HG02981 (cell line): ENCODE measurements around the gene MID1IP1.

Experiments used
- ATAC-seq: cut with Tn5 transposase; IDR thresholded peaks from one replicate; pipeline ENCODE4 v1.9.1; 2021; ENCODE audit warnings: mild to moderate bottlenecking, moderate library complexity; ENCODE audit not compliant: unreplicated experiment

Gene MID1IP1

DNA sequence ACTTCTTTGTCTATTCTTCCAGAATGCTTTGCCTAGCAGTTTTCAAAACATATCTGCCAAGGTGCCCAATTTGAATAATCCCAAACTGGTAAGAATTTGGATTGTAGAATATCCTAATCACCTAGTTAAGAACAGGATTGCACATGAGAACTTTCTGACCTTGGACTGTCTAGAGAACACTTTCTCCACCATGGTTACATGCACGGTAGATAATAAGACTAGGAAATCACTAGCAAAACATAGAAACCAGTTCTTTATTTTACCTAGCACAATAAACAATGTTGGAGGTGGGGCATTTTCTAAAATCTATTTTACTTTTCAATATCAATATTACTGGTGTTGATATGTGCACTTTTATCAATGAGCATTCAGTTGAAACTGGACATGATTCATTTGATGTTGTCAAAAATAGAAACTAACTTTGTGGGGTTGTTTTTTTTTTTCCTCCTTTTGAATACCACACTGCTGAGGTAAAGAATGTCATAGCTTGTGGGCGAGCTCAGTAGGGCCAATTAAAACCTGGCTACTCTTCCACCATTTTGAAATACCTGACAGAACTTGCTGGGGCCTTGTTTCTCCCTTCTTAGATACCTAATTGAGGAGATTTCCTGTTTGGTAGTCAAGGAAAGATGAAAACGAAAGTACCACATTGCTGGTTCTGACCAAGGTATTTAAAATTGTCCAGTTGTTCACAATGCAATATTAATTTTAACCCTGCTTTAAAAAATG lies 10.4 kb downstream of the MID1IP1 start:
- no peak for ATAC-seq

DNA sequence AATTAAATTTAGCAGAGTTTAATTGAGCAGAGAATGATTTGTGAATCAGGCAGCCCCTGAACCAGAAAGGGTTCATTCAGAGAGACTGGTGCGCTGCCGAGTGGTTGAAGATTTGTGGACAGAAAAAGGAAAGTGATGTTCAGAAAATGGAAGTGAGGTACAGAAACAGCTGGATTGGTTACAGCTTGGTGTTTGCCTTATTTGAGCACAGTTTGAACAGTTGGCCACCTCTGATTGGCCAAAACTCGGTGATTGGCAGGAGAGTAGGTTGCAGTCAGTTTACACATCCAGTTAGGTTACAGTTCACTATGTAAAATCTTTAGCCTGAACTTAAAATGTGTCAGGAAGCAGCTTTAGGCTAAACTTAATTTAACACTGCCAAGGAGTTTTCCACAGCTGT lies 14.9 kb downstream of the MID1IP1 start:
- no peak for ATAC-seq

DNA sequence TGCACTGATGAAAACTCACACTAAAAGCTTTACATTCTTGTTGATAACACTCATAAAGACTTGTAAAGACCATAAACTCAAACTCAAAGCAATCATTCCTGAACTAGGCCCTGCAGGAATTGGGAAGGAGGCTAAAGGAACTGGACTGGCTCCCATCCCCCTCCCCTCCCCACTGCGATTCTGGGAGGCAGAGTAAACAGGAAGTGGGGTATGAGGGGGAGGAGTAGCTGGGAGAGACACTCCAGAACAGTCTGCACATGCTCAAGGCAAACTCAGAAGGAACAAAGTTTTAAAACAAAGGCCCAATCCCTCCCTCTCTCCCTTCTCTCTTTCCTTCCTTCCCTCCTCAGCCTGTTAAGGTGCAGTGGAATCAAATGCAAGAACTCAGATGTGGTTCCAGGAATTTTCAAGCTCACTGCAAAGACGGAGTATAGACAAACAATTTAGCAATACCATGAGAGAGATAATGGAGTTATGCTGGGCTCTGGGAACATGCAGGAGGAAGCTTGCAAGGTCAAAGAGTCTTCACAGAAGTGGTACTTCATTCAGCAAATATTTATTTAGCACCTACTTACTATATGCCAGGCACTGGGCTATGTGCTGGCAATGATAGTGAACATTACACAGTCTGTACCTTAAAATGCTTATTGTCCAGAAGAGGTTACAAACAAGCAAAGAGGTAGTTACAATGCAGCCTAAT lies 15.9 kb downstream of the MID1IP1 start:
- ATAC-seq: no peak

DNA sequence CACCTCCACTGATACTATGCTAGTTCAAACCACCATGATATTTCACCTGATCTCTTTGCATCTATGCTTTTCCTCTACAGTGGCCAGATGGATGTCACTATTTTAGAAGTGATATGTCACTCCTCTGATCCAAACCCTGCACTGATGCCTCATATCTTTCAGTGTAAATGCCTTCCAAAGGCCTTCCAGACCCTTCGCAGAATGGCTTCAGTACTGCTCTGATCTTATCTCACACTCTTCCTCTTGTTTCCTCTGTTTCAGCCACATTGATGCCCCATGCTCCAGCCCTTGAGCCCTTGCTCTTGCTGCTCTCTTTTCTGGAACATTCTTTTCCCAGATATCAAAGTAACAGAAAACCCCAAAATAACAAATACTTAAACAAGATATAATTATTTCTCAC lies 17.9 kb downstream of the MID1IP1 start:
- no peak for ATAC-seq

DNA sequence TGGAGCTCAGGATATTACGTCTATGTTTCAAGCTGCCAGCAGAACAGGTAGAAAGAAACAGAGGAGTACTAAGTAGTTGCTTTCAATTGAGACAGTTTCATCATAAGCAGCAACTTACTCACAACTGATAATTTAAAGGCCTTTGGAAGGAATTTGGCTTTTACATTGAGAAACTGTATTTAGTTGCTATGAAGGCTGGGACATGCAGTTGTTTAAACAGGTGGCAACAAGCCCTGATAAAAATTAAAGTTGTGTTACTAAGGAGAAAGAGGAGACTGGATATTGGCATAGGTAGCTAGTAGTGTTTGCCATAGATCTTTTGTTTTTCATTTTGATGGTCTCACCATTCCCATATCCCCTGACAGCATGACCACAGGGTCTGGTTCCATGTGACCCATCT lies 18.4 kb downstream of the MID1IP1 start:
- no peak for ATAC-seq

DNA sequence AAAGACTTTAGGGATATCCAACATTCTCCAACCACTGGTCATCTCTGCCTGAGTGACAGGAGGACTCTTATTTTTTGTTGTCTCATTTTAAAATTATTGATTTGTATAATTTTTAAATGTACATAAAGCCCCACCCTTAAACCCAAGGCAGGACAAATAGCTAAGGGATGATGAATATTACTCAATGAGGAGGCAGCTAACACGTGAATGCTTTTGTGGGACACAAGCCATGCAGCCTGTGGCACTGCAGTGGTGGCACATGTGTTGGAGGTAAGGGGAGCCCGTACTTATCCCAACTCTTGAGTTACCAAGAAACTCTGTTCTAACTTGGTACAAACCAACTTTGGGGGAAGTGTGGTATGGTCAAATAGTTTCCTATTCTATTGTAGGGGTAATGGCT lies 19.5 kb downstream of the MID1IP1 start:
- ATAC-seq: no peak

DNA sequence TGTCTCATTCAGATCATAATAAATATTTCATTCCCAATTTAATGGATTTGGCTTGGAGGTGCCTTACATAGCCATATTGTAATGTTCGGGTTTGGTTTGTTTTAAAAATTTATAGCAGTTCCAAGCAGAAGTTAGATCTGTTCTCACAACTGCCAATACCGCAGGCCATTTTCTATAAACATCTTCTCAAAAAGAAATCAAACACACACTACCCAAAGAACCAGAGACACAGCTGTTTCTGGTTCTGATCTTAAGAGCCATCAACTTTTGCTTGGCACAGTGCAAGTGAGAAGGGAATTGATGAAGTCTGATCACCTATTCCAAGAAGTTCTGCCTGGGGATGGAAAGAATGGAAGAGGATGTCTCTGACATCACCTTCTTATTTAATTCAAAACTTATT lies 22.9 kb downstream of the MID1IP1 start:
- no peak for ATAC-seq

DNA sequence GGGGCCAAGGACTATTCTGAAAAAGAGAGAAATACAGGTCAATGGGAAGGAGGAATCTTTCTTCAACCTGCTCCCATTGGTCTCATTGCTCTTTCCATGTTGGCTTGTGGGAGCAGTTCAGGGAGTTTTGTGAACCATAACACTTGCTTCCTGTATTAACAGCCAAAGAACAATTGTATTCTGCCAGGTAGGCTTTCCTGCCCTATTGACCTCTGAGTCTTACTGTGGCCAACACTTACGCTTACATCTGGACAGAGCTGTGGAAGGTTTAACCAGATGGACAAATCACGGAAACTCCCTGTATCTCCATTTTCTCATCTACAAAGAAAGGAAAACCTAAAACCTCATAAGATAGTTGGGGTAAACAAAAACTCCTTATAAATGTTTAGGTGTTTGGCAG lies 30.7 kb downstream of the MID1IP1 start:
- ATAC-seq: no peak

DNA sequence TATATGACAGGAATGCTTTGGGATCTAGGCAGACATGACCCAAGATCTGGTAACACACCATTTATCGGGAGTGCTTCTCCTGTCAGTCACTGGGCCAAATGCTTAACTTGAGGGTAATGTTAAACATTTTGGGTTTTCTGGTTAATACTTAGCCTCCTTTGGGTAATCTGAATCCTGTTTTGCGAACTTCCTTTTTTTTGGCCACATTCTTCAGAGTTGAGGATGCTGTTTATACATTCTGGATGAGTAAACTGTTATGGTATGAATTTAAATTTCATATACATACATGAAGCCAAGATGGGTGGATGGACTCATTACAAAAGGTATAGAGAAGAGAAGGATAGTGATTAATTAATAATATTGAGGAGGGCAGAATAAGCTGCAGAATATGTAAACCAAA lies 36.1 kb downstream of the MID1IP1 start:
- ATAC-seq: no peak

DNA sequence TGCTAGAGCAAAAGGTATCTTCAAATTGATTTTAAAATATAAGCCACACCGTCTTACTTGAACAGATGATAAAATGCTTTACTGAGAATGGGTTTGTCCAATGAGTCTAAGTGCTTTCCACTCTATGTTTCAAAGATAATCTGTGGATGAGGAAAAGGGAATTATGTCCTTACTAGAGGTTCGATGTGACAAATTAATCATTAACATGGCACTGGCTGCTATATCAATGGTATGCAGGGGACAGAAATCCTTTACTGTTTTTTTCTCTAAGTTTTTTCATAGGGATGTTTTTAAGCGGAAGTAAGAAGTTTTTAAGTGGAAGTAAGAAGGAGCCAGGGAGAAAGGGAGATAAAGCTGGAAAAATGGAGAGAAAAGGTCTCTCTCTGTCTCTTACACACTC lies 38.0 kb downstream of the MID1IP1 start:
- no peak for ATAC-seq

DNA sequence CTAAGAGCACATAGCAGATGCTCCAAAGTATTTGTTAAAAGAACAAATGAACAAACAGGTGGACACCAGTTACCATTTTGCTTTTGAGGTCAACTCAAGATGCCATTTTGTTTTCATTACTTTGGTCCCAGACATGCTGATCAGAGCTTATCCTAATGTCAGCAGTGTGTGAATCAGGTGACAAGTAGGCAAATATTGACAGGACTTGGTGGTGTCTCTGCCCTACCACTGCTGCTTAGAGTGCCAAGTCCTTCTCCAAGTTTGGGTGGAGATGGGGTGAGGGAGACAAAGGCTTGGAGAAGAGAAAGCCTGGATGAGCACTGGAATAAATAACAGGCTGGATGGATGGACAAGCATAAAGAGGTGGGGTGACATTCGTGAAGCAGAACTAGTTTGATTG lies 38.7 kb downstream of the MID1IP1 start:
- no peak for ATAC-seq

DNA sequence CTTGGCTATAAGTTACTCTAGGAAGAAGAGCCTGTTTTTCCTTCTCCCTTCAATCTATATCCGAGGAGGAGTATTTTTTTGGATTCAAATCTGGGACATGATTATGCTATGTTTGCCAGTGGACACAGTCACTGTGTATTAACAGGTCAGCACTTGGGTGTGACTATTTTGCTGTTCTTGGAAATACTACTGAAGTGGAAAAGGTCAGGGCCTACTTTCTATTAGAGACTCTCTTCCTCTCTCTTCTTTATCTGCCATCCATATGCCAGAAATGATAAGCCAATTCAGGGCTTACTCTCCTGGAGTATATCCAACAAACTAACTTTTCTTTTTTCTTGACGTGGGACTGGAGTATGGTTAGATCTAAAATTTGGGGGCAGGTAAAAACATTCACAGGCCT lies 40.5 kb downstream of the MID1IP1 start:
- no peak for ATAC-seq

DNA sequence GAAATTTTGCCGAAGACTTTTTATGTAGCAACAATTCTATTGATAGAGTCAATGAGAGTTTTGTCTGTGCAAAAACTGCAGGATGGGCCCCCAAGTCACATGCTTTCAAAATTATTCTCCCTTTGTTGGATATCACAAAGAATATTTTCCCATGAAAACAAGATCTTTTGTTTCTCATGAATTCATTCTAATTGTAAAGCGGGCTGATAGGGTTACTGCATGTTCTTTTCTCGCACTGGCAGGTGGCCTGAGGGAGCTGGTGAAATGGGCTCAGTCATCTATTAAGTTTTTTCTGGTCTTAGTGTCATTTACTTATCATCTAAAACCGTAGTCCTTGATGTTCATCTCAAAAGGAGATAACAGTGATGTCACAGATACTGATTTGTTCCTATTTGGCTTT lies 44.2 kb downstream of the MID1IP1 start:
- ATAC-seq: no peak

DNA sequence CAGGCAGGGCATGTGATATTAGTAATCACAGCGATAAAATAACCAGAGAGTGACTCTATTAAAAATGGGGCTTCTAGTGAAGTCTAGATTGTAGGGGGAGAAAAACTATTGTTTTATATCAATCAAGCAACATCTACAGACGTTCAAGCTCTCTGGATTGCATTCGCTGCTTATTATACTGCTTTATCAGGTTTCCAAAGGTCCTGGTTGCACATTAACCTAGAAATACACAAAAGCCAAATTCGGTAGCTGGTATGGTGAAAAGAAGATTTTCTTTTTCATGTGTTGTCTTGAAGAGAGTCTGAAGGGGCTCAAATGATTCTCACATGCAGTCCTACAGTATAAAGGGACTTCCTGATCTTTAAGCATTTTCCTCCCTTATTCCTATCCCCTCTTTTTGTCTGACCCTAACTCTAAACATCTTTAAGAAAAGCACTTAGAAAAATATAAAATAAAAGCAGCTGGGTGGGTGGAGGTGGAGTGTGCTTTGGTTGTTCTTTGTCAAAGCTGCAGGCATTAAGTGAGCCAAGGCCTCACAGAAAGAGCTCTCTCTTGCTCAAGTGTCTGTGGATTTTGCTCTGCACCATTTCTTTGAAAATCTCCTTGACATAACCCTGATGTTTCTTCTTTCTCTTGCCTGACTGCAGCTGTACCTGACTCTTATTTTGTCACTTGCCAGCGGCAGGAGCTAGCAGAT lies 46.1 kb downstream of the MID1IP1 start:
- no peak for ATAC-seq

DNA sequence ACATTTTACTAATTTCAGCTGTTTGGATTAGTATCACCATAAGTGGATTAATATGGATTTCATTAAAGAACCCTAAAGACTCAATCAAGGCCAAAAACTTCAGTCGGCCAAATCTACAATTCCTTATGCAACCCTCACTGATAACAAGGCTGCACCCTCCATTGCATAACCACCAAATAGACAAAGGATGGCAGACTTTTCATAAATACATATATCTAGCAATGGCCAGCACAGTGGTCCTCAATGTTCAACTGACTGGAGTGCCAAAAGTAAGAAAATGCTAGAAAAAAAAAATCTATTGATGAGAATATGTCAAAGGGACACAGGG lies 46.6 kb downstream of the MID1IP1 start:
- ATAC-seq: no peak

DNA sequence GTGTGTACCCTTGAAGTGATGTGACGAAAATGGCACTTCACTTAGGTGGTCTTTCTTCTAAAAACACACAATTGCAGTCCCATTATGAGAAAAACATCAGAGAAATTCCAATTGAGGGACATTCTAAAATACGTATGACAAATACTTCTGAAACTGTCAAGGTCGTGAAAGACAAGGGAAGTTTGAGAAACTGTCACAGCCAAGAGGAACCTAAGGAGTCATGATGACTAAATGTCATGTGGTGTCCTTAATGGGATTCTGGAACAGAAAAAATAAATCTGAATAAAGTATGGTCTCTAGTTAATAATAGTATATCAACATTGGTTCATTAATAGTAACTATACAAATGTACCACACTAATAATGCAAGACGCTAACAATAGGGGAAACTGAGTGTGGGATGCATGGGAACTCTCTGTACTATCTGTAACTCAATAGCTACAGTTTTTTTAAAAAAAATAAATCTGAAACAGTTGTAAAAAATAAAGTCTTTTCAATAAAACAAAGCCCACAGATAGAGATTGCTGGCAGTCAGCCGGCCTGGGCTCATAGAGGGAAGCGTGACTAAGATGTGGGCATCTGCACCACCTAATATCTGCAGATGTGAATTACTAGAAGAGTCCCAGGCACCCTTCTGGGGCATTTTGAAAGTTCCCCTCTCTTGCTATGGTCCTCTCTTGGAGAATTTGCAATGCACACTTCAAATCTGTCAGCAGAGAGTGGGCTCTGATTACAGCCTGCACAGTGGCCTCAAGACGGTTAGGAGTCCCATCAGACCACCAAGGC lies 47.6 kb downstream of the MID1IP1 start:
- ATAC-seq: no peak

DNA sequence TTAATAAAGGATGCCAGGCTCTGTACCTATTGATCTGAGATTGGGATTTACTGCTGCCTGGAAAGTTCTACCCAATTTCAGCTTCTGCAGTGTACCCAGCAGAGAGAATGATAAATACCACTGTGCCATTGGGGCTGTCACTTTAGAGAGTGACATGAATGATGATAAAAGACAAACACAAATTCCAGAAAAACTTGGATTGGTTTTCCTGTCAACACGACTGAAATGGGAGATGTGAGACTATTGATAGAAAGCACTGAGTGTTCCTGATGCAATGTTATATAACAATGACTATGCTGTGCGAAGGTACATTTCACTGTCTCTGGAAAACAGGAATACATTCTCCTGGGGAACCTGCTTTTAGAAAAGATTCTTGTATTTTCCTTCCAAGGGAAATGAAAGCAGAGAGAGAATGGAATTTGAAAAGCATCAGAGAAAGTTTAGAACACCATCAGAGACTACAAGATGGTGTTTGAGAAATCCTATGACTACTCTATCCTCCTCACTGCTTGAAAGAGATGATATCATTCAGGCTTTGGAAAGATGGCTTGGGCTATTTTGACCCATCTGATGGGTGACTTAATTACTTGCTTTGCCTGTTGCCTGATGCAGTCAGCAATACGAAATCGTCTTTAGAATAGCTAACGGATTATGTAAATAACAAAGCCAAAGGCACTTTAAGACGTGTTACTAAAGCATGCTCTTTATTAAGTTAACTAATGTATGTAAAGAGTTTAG lies 49.7 kb downstream of the MID1IP1 start:
- ATAC-seq: no peak

DNA sequence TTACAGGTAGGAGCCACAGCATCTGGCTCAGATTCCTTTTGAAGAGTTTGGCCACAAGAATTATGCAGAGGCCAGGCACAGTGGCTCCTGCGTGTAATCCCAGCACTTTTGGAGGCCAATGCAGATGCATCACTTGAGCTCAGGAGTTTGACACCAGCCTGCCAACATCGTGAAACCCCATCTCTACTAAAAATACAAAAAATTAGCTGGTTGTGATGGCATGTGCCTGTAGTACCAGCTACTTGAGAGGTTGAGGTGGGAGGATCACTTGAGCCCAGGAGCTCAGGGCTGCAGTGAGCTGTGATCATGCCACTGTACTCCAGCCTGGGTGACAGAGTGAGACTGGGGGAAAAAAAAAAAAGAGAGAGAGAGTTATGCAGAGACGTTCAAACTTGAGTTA lies 53.0 kb downstream of the MID1IP1 start:
- no peak for ATAC-seq
